ENCODE data around the gene MYH11. TPM values are rescaled to one million over a fixed set of nuclear protein-coding genes. Genes with fewer than 3 reads are reported as not detected.

Gene MYH11
- total RNA-seq, 1 donor from 2014 or later: 102 TPM

DNA sequence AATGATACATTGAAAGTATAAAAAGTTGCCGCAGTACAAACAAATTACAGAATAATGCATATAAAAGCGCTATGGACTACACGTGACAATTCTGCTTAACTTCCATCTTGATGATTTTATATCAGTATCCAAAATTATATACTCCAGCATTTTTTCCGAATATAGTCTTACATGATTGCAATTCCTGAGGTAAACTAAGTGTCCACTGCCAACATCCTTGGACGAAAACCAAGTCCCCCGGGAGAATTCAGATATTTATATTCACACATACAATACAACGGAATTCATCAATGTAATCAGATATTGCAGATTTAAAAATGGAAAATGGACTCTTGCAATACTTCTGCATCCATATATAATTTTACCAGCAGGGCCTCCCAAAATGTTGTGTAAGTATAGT, 8.9 kb upstream of the MYH11 start:
- intact Hi-C loops (cut with DNase I): no loop called here
- DNase-seq (no peak), ATAC-seq (no peak)
- H3K4me1 ChIP-seq: peaks cover 16% of the 10 kb centered on the region
- H3K9me3 ChIP-seq: no peaks in the 10 kb centered on the region
- H3K36me3 ChIP-seq: peaks cover 57% of the 10 kb centered on the region
- H3K4me3 ChIP-seq: no peak overlapping the region
- H3K27me3 ChIP-seq (ENCODE audit: low read depth): no peaks in the 10 kb centered on the region
- TF ChIP-seq, protein P1, sequence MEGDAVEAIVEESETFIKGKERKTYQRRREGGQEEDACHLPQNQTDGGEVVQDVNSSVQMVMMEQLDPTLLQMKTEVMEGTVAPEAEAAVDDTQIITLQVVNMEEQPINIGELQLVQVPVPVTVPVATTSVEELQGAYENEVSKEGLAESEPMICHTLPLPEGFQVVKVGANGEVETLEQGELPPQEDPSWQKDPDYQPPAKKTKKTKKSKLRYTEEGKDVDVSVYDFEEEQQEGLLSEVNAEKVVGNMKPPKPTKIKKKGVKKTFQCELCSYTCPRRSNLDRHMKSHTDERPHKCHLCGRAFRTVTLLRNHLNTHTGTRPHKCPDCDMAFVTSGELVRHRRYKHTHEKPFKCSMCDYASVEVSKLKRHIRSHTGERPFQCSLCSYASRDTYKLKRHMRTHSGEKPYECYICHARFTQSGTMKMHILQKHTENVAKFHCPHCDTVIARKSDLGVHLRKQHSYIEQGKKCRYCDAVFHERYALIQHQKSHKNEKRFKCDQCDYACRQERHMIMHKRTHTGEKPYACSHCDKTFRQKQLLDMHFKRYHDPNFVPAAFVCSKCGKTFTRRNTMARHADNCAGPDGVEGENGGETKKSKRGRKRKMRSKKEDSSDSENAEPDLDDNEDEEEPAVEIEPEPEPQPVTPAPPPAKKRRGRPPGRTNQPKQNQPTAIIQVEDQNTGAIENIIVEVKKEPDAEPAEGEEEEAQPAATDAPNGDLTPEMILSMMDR (IDR thresholded peaks at IDR 0.05): no peak
- no peak overlapping the region for H3K27ac ChIP-seq

DNA sequence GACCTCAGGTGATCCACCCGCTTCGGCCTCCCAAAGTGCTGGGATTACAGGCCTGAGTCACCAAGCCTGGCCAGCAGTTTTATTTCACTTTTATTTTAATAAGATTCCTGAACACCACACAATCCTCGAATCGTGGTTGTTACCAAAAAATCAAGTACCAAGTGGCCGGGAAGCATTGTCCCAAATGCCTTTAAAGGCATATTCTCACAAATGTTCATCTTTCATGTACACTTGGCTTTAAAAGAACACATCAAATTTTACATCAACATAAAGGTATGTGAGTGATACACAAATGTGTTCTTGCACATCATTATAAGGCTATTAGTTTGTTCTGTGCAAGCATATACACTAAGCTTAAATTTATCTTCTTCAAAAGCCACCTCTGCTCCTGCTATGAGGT, 8.1 kb upstream of the MYH11 start:
- Histone ChIP-seq H3K27me3 (ENCODE audit: low read depth) (no peaks in the 10 kb centered on the region), H3K4me3 (no peak overlapping the region), H3K27ac (peak overlapping the region; percentile 33), H3K9me3 (no peaks in the 10 kb centered on the region), H3K36me3 (peaks cover 49% of the 10 kb centered on the region), H3K4me1 (peaks cover 16% of the 10 kb centered on the region)
- DNase-seq (no peak), ATAC-seq (no peak)
- TF ChIP-seq, protein P1 (IDR thresholded peaks at IDR 0.05): no peak
- intact Hi-C loops (cut with DNase I): no loop called here

DNA sequence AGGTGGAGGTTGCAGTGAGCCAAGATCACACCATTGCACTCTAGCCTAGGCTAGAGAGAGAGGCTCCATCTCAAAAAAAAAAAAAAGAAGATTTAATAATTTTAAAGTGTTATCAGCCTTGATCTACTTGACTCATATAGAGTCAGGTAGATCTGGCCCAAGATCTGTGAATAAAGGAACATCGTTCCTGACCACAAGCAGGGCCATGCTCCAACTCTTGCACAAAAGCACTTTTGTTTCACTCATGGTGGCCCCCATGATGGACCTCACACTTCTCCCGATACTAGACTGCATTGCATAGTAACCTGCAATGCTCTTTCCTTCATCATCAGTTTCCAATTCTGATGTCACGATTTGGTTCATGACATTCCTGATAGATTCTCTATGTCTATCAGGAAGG, 5.2 kb upstream of the MYH11 start:
- Histone ChIP-seq H3K4me3 (no peak overlapping the region), H3K4me1 (peaks cover 26% of the 10 kb centered on the region), H3K27ac (no peak overlapping the region), H3K27me3 (ENCODE audit: low read depth) (peaks cover 16% of the 10 kb centered on the region), H3K36me3 (peaks cover 21% of the 10 kb centered on the region), H3K9me3 (no peaks in the 10 kb centered on the region)
- intact Hi-C loops (cut with DNase I): no loop called here
- DNase-seq (no peak), ATAC-seq (no peak)
- TF ChIP-seq, protein P1 (IDR thresholded peaks at IDR 0.05): no peak

DNA sequence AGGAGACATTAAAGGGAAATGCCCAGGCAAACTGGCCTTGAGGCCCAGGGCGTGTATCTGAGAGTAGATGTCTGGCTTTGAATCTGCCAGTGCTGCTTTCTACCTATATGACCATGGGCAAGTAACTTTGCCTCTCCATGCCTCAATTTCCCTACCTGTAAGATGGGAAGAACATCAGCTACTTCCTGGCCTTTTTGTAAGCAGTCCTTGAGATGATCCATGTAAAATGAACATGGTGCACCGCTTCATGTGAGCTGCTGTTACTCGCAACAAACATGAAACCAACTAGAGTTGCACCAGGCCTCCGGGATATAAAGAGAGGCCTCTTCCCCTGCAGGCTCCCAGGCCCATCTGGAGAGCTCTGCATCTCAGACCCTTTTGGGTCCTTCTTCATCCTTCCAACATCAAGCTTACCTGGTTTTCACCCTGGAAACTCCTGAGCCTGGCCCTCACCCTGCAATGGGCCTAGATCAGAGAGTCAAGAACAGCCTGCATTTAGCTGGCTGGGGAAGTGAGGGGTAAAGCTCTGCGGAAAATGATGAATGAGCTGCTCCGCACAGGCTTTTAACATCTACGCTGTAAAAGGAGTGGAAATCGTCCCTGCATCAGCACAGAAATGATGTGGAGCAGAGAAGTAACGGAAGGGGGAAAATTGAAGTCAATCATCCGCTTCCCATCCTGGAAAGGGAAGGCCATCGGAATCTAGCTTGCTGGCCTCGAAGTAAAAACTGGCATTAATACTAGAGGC, 2.3 kb upstream of the MYH11 start:
- TF ChIP-seq, protein P1 (IDR thresholded peaks at IDR 0.05): no peak
- ATAC-seq (no peak), DNase-seq (no peak)
- Histone ChIP-seq H3K36me3 (no peaks in the 10 kb centered on the region), H3K4me3 (no peak overlapping the region), H3K9me3 (no peaks in the 10 kb centered on the region), H3K27ac (no peak overlapping the region), H3K27me3 (ENCODE audit: low read depth) (peaks cover 35% of the 10 kb centered on the region), H3K4me1 (peaks cover 15% of the 10 kb centered on the region)
- intact Hi-C loops (cut with DNase I): no loop called here

DNA sequence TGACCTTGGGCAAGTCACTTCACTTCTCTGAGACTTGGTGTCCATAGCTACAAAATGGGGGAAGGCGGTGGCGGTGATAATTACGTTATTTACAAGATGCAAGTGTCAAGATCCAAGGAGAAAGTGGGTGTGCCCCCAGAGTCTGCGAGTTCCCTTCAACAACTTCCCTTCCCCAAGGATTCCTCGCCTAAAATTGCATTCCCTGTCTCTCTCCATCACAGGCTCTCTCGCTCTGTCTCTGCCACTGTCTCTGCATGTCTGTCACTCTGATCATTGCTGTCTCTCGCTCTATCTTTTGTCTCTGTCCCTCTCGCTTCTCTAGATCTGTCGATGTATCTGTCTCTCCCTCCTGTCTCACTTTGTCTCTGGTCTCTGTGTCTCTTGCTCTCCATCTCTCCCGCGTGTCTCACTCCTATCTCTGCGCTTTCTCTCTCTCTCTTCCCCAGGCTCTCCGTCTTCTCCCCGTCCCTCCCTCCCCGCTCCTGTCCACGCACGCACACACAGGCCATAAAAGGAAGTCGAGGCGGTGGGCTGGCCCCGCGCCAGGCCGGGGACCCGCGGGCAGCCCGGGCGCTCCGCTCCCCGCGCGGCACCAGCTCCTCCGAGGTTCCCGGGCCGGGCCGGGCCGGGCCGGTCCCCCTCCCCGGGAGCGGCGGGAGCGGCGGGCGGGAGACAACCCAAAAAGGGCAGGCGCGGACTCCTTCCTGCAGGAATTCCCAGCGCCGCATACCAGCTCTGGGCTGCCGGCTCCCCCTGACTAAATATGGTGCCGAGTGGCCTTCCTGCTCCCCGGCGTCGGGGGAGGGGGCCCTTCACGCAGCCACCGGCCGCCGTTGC, 1.1 kb upstream of the MYH11 start:
- ATAC-seq (peak; percentile 45 to 69), DNase-seq (no peak)
- TF ChIP-seq, protein P1 (IDR thresholded peaks at IDR 0.05): no peak
- H3K9me3 ChIP-seq: no peaks in the 10 kb centered on the region
- peaks cover 15% of the 10 kb centered on the region for H3K4me1 ChIP-seq
- H3K36me3 ChIP-seq: no peaks in the 10 kb centered on the region
- H3K4me3 ChIP-seq: peak overlapping the region; percentile 49
- peaks cover 35% of the 10 kb centered on the region for H3K27me3 ChIP-seq (ENCODE audit: low read depth)
- H3K27ac ChIP-seq: no peak overlapping the region
- intact Hi-C loops (cut with DNase I): no loop called here
